Stimulated activated CD4-positive, alpha-beta T cell treated with anti-CD3 and anti-CD28 coated beads, Interleukin-15, amount 100 ng/mL, for 24 hours (primary cell): ENCODE data around the gene TNP1.

Experiments used
- DNase-seq: peaks from one replicate; pipeline ENCODE4 v3.0.0-alpha.2; 2020

The TNP1 gene

GRCh38 chr2:216872624-216873023 is 12.8 kb upstream of the TNP1 start:
- no peak for DNase-seq

DNA sequence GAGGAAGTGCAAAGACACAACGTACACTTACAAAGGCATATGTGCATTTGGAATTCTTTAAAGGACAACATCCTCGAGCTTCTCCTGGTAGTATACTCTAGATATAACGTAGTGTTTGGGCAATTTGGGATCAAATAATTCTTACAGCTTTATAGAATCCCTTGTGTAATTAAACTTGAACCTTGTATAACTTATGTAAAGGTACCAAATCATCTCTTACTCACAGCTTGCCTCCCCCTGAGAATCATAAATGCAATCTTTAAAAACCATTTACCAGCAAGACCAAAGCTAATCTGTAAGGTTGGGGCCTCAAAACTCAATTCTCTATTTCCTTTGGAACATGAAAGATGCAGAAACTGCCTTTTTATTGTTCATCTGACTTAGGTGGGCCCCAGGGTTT is 12.2 kb upstream of the TNP1 start:
- no peak for DNase-seq

GRCh38 chr2:216871333-216871934 is 11.6 kb upstream of the TNP1 start:
- DNase-seq: no peak

GRCh38 chr2:216870508-216871332 is 10.9 kb upstream of the TNP1 start:
- no peak for DNase-seq

GRCh38 chr2:216866515-216867095 is 6.7 kb upstream of the TNP1 start:
- no peak for DNase-seq

- no peak for DNase-seq
Measured at GRCh38 chr2:216865658-216866057, 5.8 kb upstream of the TNP1 start.

DNA sequence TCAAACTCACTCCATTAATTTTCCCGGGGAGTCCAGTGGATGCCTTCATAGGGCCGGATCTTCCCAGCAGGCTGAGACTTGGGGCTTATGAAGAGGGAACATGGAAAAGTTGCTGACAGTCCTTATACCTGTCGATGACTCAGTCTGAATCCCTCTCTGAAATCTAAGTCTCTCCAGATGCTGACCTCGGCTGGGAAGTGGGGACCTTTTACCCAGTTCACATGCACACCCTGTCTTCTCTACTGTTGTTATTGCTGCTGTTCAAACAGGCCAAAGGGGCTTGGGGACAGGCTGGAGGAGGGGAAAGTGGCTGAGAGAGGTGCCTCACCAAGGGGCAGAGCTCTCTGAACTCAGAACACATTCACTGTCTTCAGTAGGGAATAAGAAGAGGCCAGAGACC is 4.1 kb upstream of the TNP1 start:
- DNase-seq: no peak

- DNase-seq: no peak
Measured at GRCh38 chr2:216862628-216863398, 2.9 kb upstream of the TNP1 start.

- no peak for DNase-seq
Measured at GRCh38 chr2:216860426-216861137, 718 bp upstream of the TNP1 start.

DNA sequence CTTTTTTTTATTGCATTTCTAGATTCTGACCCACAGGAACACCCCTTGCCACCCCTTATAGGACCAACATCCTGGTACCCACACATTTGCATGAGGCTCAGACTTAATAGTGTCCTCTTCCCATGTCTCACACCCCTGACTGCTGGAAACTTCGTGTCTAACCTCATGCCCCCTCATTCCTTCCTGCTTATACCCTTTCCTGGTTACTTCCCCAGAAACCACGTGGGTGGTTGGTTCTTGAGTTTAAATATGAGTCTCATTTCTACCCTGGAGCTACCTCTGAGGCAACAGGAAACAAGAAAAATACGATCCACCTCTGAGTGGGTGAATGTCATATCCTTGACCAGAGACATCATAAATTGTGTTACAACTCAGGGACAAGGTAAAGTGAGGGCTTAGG is 1.6 kb downstream of the TNP1 start:
- peak; percentile 39 for DNase-seq

- DNase-seq: peak; percentile 12
Measured at GRCh38 chr2:216857131-216857550, 2.7 kb downstream of the TNP1 start.

- no peak for DNase-seq
Measured at GRCh38 chr2:216856406-216857065, 3.3 kb downstream of the TNP1 start.

DNA sequence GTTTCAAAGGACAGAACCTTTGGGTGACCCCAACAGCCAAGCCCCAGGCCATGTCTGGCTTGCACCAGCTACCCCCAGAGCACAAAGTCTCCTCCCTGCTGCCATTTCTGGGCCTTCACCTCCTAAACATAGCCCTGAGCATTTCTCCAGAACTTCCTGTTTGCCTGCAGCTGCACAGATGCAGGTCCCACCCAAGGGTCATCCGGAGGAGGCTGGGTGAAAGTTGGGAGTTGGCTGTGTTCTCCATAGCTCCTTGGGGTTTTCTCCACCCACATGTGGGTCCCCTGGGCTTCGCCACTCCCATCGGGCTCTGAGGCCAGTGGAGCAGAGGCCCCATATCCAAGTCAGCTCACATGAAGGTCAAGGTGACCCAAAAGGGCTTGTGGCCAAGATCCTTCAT is 4.3 kb downstream of the TNP1 start:
- no peak for DNase-seq

GRCh38 chr2:216855079-216855478 is 4.8 kb downstream of the TNP1 start:
- no peak for DNase-seq

GRCh38 chr2:216851486-216852090 is 8.3 kb downstream of the TNP1 start:
- no peak for DNase-seq

DNA sequence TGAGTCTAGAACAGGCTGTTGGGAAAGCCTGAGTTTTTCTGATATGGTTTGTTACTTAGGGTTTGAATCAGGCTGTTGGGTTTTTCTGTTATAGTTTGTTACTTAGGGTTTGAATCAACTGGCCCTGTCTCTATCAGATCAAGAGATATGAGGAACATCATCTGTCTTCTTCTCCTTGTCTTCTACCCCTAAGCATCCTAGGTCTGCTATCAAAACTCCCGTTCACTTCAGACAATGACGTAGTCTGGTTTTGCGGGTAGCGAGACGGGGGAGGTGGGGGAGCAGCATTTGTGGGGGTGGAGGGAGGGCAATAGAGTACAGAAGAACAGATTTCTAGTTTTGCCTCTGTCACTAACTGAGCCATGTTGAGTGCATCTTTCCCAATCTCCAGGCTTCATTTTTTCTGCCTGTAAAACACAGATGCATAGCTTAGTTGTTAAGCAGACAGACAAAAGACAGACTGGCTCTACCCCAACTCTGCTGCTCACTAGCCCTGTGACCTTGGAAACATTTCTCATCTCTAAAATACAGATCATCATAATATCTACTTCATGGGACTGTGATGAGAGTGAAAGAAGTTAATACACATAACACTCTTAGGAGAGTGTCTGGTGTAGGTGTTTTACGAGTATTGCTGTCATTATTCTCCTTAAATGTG is 9.1 kb downstream of the TNP1 start:
- peak; percentile 13 for DNase-seq

DNA sequence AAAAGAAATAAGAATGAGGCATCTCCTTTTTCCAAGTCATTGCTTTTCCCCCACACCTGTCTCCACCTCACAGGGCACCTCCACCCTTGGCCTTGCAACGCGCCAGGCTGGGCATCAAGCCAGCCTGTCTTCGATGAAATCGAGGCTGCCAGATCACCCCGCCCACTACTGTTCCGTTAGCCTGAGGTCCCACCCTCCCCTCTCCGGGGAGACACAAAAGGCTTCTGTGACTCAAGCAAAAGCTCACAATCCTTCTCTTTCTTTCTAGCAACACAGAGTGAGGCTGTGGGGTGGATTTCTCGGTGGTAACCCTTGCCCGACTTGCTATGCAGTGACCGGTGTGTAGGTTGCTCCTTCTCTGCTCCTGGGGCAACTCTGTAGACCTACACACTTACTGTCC is 9.9 kb downstream of the TNP1 start:
- peak; percentile 49 for DNase-seq

GRCh38 chr2:216845426-216845825 is 14.4 kb downstream of the TNP1 start:
- DNase-seq: no peak

- DNase-seq: no peak
Measured at GRCh38 chr2:216842636-216843035, 17.2 kb downstream of the TNP1 start.

DNA sequence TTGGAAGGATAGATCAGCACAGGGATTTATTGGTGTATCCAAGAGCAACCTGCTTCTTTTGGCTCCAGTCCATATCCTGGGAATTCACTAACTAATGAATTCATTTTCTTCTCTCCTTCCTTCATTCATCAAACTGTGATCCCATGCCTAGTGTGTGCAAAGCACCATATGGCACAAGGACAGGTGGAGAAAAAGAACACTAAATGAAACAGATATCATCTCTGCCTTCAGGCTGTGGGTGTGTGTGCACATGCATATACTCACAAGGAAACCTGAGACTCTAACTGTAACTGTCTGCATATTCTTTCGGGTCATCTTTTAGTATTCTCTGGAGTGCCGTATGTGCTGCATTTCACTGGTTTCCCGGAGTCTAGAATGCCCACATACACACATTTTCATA is 20.2 kb downstream of the TNP1 start:
- DNase-seq: no peak

- DNase-seq: no peak
Measured at GRCh38 chr2:216838151-216838550, 21.7 kb downstream of the TNP1 start.
